Measurements from ENCODE around the gene TAS2R20. TPM values are rescaled to one million over a fixed set of nuclear protein-coding genes. Genes with fewer than 3 reads are reported as not detected.

Gene TAS2R20
- total RNA-seq, 1 donor from 2014 or later: 0.44 TPM

DNA sequence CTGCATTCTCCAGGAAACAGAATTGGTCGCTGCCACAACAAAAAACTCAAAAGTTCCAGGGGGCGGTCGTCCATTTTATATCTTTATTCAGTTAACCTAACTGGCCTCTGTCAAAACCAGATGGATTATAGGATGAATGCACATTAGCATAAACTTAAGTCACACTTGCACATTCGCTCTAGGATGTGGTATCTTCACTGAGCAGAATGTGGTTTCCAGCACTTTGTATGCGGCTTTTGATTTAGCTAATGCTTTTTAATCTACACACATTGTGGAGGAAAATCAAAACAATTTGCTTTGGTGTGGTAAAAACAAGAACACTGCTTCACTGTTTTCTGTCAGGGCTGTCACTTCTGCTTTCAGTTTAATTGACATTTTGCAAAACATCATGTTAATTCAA is 15.9 kb downstream of the TAS2R20 start:
- intact Hi-C loops (cut with micrococcal nuclease): no loop called here
- TF ChIP-seq, protein P1, sequence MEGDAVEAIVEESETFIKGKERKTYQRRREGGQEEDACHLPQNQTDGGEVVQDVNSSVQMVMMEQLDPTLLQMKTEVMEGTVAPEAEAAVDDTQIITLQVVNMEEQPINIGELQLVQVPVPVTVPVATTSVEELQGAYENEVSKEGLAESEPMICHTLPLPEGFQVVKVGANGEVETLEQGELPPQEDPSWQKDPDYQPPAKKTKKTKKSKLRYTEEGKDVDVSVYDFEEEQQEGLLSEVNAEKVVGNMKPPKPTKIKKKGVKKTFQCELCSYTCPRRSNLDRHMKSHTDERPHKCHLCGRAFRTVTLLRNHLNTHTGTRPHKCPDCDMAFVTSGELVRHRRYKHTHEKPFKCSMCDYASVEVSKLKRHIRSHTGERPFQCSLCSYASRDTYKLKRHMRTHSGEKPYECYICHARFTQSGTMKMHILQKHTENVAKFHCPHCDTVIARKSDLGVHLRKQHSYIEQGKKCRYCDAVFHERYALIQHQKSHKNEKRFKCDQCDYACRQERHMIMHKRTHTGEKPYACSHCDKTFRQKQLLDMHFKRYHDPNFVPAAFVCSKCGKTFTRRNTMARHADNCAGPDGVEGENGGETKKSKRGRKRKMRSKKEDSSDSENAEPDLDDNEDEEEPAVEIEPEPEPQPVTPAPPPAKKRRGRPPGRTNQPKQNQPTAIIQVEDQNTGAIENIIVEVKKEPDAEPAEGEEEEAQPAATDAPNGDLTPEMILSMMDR (IDR thresholded peaks at IDR 0.05; ENCODE audit: borderline replicate concordance): no peak
- Histone ChIP-seq H3K27ac (replicated peaks) (no peak overlapping the region), H3K27me3 (ENCODE audit: low read depth) (no peaks in the 10 kb centered on the region), H3K4me1 (no peaks in the 10 kb centered on the region), H3K36me3 (no peaks in the 10 kb centered on the region), H3K9me3 (replicated peaks) (no peaks in the 10 kb centered on the region), H3K4me3 (no peak overlapping the region)
- DNase-seq: no peak

DNA sequence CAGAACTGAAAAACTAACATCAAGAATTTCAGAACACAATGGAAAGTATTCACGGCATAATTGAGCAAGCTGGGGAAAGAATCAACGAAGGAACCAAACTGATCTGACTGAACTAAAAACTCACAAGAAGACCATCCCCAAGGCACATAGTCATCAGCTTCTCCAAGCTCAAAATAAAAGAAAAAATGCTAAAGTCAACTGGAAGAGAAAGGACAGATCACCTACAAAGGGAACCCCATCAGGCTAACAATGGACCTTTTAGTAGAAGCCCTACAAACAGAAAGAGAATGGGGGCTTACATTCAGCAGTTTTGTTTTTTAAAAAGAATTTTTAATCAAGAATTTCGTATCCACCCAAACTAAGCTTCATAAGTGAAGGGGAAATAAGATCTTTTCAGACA is 23.1 kb downstream of the TAS2R20 start:
- Histone ChIP-seq H3K9me3 (replicated peaks) (no peaks in the 10 kb centered on the region), H3K4me1 (no peaks in the 10 kb centered on the region)

DNA sequence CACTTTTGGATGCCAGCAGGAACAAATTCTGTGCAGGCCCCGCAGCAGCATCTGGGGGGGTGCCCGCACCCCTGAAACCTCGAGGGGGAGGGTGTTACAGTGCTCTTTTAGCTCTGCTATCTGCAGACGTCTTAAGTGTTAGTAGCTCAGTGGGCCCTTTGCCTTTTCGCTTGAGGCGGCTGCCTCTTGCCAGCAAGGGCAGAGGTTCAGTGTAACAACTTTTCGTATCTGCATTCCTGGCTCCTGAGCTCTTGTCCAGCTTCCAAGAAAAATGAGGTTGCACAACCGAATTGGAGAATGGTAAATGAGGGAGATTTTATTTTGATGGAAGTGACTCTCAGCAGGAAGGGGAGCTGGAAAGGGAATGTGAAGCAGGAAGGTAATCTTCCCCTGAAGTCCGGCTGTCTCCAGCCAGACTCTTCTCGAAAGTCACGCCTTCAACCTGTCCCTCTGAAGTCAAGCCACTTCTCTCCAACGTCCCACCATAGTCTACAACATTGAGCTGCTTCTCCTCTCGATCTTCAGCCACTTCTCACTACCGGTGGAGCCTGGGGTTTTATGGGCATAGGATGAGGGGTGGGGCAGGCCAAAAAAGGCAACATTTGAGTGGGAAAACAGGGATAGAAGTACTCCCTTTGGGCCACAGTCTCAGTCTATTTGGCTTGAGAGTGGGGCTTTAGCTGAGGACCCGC is 29.2 kb downstream of the TAS2R20 start:
- Histone ChIP-seq H3K36me3 (no peaks in the 10 kb centered on the region), H3K4me3 (no peak overlapping the region), H3K4me1 (peaks cover 17% of the 10 kb centered on the region), H3K9me3 (replicated peaks) (no peaks in the 10 kb centered on the region), H3K27me3 (ENCODE audit: low read depth) (no peaks in the 10 kb centered on the region), H3K27ac (replicated peaks) (no peak overlapping the region)
- TF ChIP-seq, protein P1 (IDR thresholded peaks at IDR 0.05; ENCODE audit: borderline replicate concordance): no peak
- intact Hi-C loops (cut with micrococcal nuclease): no loop called here
- DNase-seq: peak; percentile 18

More for the DNA sequence above, 23.1 kb downstream of the TAS2R20 start:
- Histone ChIP-seq H3K36me3 (no peaks in the 10 kb centered on the region), H3K27ac (replicated peaks) (no peak overlapping the region), H3K27me3 (ENCODE audit: low read depth) (no peaks in the 10 kb centered on the region), H3K4me3 (no peak overlapping the region)
- DNase-seq: no peak
- intact Hi-C loops (cut with micrococcal nuclease): no loop called here
- TF ChIP-seq, protein P1 (IDR thresholded peaks at IDR 0.05; ENCODE audit: borderline replicate concordance): no peak

DNA sequence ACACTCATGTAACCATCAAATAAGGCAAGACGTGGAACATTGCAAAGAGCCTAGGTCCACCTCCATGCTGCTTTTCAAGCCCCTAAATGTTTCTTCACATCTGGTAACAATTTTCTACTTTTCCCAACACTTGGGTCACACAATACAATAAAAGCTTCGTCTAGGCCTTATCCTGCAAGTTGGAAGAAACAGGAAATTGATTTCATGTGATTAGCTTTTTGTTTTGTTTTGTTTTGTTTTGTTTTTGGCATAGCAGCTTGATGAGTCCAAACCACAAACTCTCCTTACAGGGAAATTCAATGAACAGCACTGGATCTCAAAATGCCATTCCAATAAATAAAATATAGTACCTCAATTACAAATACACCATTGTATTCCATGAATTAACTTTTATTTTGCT is 30.7 kb downstream of the TAS2R20 start:
- intact Hi-C loops (cut with micrococcal nuclease): no loop called here
- no peaks in the 10 kb centered on the region for H3K27me3 ChIP-seq (ENCODE audit: low read depth)

GRCh38 chr12:10966314-10966713 is 31.8 kb downstream of the TAS2R20 start:
- DNase-seq: no peak
- Histone ChIP-seq H3K4me1 (peaks cover 17% of the 10 kb centered on the region), H3K9me3 (replicated peaks) (no peaks in the 10 kb centered on the region), H3K4me3 (no peak overlapping the region), H3K36me3 (no peaks in the 10 kb centered on the region), H3K27me3 (ENCODE audit: low read depth) (no peaks in the 10 kb centered on the region), H3K27ac (replicated peaks) (no peak overlapping the region)
- intact Hi-C loops (cut with micrococcal nuclease): no loop called here
- TF ChIP-seq, protein P1 (IDR thresholded peaks at IDR 0.05; ENCODE audit: borderline replicate concordance): no peak

More for the DNA sequence above, 30.7 kb downstream of the TAS2R20 start:
- no peak overlapping the region for H3K4me3 ChIP-seq
- TF ChIP-seq, protein P1 (IDR thresholded peaks at IDR 0.05; ENCODE audit: borderline replicate concordance): no peak
- peaks cover 17% of the 10 kb centered on the region for H3K4me1 ChIP-seq
- H3K36me3 ChIP-seq: no peaks in the 10 kb centered on the region
- no peaks in the 10 kb centered on the region for H3K9me3 ChIP-seq (replicated peaks)
- H3K27ac ChIP-seq (replicated peaks): no peak overlapping the region
- no peak for DNase-seq

Measured in left ventricle myocardium inferior (tissue), 1 donor.